Transverse colon (tissue), 3 donors: ENCODE measurements around the gene NANOGP8.

Experiments used
- CTCF ChIP-seq, 5 experiments: fragments of 200-600 bp in 3 of 5; fragments of 450-650 bp in 2 of 5; sonication (generic) in 3 of 5; IDR thresholded peaks; 1 replicate in 2 of 5; 2 replicates in 3 of 5; pipeline ENCODE4 v1.5.1; 2016 to 2017; ENCODE audit warnings: antibody characterized with exemption in 5 of 5, inconsistent platforms in 3 of 5, mild to moderate bottlenecking in 2 of 5, moderate library complexity in 1 of 5
- EP300 ChIP-seq: sonication (generic); formaldehyde crosslinking; IDR thresholded peaks from one replicate; pipeline ENCODE4 v1.6.1; 2017; ENCODE audit warnings: antibody characterized with exemption, low read depth

DNA sequence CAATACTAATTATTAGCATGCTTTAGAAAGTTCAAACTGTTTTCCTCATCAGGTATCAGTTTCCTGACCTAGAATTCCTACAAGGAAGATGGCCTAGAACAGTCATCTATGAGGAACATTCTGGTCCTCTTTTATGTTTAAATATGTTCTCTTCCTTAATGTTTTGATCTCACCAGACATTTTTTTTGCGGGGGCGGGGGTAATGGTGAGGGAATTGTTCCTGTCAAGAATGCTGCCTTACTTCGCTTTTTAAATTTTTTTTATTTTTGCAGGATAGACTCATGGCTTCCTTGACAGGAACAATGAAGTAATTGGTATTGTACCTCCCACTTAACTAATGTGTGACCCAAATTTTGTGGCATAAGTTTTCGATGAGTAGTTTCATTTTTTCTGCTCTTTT is 44.3 kb upstream of the NANOGP8 start:
- no peak for TF ChIP-seq CTCF (IDR thresholded peaks at IDR 0.05)
- no peak for TF ChIP-seq EP300
